Mononuclear cell (primary cell): Measurements from ENCODE around the gene GCK. TPM values are rescaled to one million over a fixed set of nuclear protein-coding genes. Genes with fewer than 3 reads are reported as not detected.

Source experiments
- H3K27me3 ChIP-seq: 2 replicates; pipeline ENCODE4 v1.6.0; 2011; ENCODE audit warnings: low read length, control low read depth; ENCODE audit not compliant: insufficient read depth
- H3K4me1 ChIP-seq: 2 replicates; pipeline ENCODE4 v1.5.1; 2011; ENCODE audit warnings: mild to moderate bottlenecking, low read length, control low read depth; ENCODE audit not compliant: insufficient read depth
- H3K4me3 ChIP-seq: 2 replicates; pipeline ENCODE4 v1.5.1; 2011; ENCODE audit warnings: mild to moderate bottlenecking, low read length, moderate library complexity
- H3K9me3 ChIP-seq: 2 replicates; pipeline ENCODE4 v1.5.1; 2011; ENCODE audit warnings: low read depth, mild to moderate bottlenecking, control low read depth, low read length
- total RNA-seq: library from RNA; depleted of rRNA; stranded (reverse); fragments of >200 nt; gene quantifications from one replicate; pipeline ENCODE4 v1.2.3, GENCODE V29; 2012

The GCK gene
- total RNA-seq, 1 donor: 0.21 TPM

DNA sequence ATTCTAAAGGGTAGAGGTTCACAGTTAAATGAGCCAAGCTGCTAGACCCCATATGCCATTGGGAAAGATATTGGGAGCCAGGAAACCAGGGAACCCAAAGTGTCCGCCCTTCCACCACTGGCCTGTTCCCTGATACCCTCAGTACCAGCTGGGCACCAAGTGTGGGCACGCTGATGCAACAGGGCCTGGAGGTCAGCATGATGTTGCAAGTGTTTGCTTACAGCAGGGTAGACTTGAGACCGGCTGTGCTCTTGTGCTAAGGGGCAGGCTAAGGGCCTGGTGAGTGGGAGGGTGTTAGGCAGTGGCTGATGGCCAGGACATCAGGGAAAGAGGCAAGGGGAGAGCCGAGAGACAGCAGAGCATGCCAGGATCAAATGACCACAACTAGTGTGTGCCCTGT, 27.1 kb downstream of the GCK start:
- Histone ChIP-seq H3K4me3 (no peak overlapping the region), H3K9me3 (no peaks in the 10 kb centered on the region), H3K4me1 (no peaks in the 10 kb centered on the region), H3K27me3 (no peaks in the 10 kb centered on the region)

DNA sequence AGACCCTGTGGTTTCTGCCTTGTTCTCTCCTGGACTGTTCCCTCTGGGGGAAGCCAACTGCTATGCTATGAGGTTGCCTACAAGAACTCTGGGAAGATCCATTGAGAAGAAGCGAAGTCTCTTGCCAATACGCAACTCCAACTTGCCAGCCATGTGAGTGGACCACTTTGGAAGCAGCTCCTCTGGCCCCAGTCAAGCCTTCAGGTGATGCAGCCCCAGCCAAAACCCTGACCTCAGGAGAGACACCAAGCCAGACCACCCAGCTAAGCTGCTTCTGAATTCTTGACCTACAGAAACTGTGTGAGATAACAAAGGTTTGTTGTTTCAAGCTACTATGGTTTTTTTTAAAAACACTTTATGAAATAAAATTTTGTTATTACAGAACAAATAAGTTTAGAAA, 27.9 kb downstream of the GCK start:
- Histone ChIP-seq H3K4me3 (no peak overlapping the region), H3K27me3 (no peaks in the 10 kb centered on the region), H3K9me3 (no peaks in the 10 kb centered on the region), H3K4me1 (no peaks in the 10 kb centered on the region)

- Histone ChIP-seq H3K27me3 (no peaks in the 10 kb centered on the region), H3K9me3 (no peaks in the 10 kb centered on the region), H3K4me3 (no peak overlapping the region), H3K4me1 (no peaks in the 10 kb centered on the region)
Measured at GRCh38 chr7:44159824-44160630, 29.2 kb downstream of the GCK start.

DNA sequence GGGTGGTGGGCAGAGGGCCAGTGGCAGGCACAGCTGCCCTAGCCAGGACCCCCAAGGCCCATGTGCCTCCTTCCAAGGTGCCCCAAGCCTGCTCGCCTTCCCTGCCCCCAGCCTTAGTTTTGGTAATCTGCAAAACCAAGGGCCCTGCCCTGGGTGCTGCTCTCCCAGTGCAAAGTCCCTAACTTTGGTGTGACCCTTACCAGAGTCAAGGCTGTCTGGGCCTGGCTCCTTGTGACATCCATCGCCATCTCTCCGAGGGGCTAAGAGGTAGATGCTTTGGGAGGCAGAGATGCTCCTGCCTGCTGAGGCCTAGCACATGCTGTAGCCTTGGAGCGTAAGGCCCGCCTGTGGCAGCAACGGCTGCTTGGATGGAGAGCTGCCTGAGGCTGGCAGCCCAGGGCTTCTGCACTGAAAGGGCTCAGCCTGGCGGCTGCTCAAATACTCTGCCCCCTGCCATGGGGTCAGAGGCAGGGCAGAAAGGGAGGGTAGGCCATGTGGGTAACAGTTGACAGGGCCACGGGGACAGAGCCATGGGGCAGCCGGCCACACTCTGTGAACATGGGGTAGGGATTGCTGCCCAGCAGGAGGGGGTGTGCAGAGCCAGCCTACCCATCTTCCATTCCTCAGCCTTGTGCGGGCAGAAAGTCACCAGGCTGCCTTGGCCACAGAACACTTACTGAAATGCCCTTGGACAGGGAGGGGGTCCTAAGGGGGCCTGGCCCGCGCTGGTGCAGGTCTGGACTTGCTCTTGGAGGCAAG, 30.2 kb downstream of the GCK start:
- no peaks in the 10 kb centered on the region for H3K9me3 ChIP-seq
- no peak overlapping the region for H3K4me3 ChIP-seq
- no peaks in the 10 kb centered on the region for H3K27me3 ChIP-seq

DNA sequence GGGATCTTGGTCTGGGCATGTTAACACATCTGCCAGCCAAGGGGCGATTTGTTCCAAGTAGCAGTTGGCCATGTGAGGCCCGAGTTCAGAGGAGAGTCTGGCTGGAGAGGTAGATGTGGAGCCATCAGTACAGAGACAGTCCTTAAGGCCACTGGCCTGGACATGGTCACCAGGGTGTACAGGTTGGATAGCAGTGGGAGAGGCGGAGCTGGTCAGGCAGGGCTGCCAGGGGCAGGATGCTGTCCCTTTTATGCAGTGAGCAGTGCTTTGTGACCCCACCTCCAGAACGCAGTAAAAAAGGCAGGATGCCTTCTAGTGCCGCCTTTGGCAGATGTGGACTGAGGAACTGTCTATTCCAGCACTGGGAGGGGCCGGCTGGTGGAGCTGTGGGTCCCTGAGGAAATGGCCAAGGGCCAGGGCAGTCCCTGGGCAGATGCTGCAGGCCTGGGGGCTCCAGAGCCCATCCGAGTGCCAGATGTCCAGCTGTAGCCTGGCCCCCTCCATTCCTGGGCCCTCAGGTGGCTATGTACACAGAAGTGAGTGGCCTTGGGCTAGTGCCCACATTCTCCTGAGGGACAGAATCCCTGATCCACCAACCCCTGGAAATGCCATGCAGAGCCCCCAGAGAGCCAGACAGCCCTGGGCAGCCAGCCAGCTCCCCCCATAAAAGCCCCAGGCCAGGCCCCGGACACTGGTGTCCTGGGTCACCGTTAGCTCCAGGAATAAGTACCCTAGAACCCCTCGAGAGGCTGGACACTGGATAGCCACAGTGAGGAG, 31.0 kb downstream of the GCK start:
- Histone ChIP-seq H3K4me1 (no peaks in the 10 kb centered on the region), H3K4me3 (no peak overlapping the region), H3K9me3 (no peaks in the 10 kb centered on the region), H3K27me3 (no peaks in the 10 kb centered on the region)

More for the DNA sequence above, 30.2 kb downstream of the GCK start:
- no peaks in the 10 kb centered on the region for H3K4me1 ChIP-seq

- no peaks in the 10 kb centered on the region for H3K9me3 ChIP-seq
- H3K27me3 ChIP-seq: no peaks in the 10 kb centered on the region
- H3K4me3 ChIP-seq: no peak overlapping the region
- no peaks in the 10 kb centered on the region for H3K4me1 ChIP-seq
Measured at GRCh38 chr7:44157116-44158080, 31.8 kb downstream of the GCK start.

- H3K4me3 ChIP-seq: no peak overlapping the region
- H3K9me3 ChIP-seq: no peaks in the 10 kb centered on the region
- no peaks in the 10 kb centered on the region for H3K4me1 ChIP-seq
- no peaks in the 10 kb centered on the region for H3K27me3 ChIP-seq
Measured at GRCh38 chr7:44156453-44157010, 32.7 kb downstream of the GCK start.

GRCh38 chr7:44155191-44156185, 33.8 kb downstream of the GCK start:
- Histone ChIP-seq H3K4me1 (no peaks in the 10 kb centered on the region), H3K4me3 (no peak overlapping the region), H3K27me3 (no peaks in the 10 kb centered on the region), H3K9me3 (no peaks in the 10 kb centered on the region)

- Histone ChIP-seq H3K4me1 (no peaks in the 10 kb centered on the region), H3K4me3 (no peak overlapping the region), H3K9me3 (no peaks in the 10 kb centered on the region), H3K27me3 (no peaks in the 10 kb centered on the region)
Measured at GRCh38 chr7:44154703-44155102, 34.5 kb downstream of the GCK start.

- no peaks in the 10 kb centered on the region for H3K4me1 ChIP-seq
- no peak overlapping the region for H3K4me3 ChIP-seq
- no peaks in the 10 kb centered on the region for H3K27me3 ChIP-seq
- no peaks in the 10 kb centered on the region for H3K9me3 ChIP-seq
Measured at GRCh38 chr7:44153948-44154335, 35.3 kb downstream of the GCK start.

GRCh38 chr7:44152971-44153947, 36.0 kb downstream of the GCK start:
- H3K4me1 ChIP-seq: no peaks in the 10 kb centered on the region
- no peak overlapping the region for H3K4me3 ChIP-seq
- no peaks in the 10 kb centered on the region for H3K9me3 ChIP-seq
- no peaks in the 10 kb centered on the region for H3K27me3 ChIP-seq

DNA sequence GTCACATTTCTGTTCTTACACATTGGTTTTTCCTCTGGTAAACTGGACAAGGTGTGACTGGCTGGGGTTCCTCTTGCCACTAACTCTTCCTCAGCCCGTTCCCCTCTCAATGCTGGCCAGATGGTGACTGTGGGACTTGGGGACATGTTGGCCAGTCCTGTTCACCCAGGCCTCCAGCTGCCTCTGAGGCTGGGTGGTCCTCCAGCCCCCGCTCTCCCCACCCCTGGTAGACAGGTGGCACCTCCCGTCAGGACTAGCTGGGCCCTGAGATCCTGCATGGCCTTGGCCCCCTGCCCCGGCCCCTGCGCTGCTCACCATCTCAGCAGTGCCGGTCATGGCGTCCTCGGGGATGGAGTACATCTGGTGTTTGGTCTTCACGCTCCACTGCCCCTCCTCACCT, 37.3 kb downstream of the GCK start:
- H3K4me3 ChIP-seq: no peak overlapping the region
- H3K27me3 ChIP-seq: no peaks in the 10 kb centered on the region
- no peaks in the 10 kb centered on the region for H3K9me3 ChIP-seq
- no peaks in the 10 kb centered on the region for H3K4me1 ChIP-seq
